Stimulated activated CD4-positive, alpha-beta T cell treated with anti-CD3 and anti-CD28 coated beads, TNF-alpha, amount 100 ng/mL, for 1 hour (primary cell): Measurements from ENCODE around the gene PFDN1.

Experiments used
- DNase-seq, 3 donors: peaks; one replicate each; pipeline ENCODE4 v3.0.0-alpha.2; 2020; ENCODE audit warnings: low read depth in 3 of 3, low spot score in 1 of 3

Gene PFDN1

GRCh38 chr5:140329739-140330481 lies 27.0 kb upstream of the PFDN1 start:
- no peak for DNase-seq

- no peak for DNase-seq
Observed at GRCh38 chr5:140328036-140328764, 25.3 kb upstream of the PFDN1 start.

- no peak for DNase-seq
Observed at GRCh38 chr5:140327589-140327988, 24.7 kb upstream of the PFDN1 start.

GRCh38 chr5:140325486-140325885 lies 22.6 kb upstream of the PFDN1 start:
- no peak for DNase-seq

GRCh38 chr5:140324617-140325241 lies 21.8 kb upstream of the PFDN1 start:
- no peak for DNase-seq

- no peak for DNase-seq
Observed at GRCh38 chr5:140324041-140324600, 21.2 kb upstream of the PFDN1 start.

- no peak for DNase-seq
Observed at GRCh38 chr5:140322751-140323731, 20.1 kb upstream of the PFDN1 start.

- no peak for DNase-seq
Observed at GRCh38 chr5:140321796-140322195, 18.9 kb upstream of the PFDN1 start.

- no peak for DNase-seq
Observed at GRCh38 chr5:140319833-140320232, 16.9 kb upstream of the PFDN1 start.

GRCh38 chr5:140318792-140319191 lies 15.9 kb upstream of the PFDN1 start:
- no peak for DNase-seq

- DNase-seq: no peak
Observed at GRCh38 chr5:140317859-140318258, 15.0 kb upstream of the PFDN1 start.

GRCh38 chr5:140312791-140313189 lies 9.9 kb upstream of the PFDN1 start:
- DNase-seq: no peak

- DNase-seq: no peak
Observed at GRCh38 chr5:140312067-140312790, 9.3 kb upstream of the PFDN1 start.

GRCh38 chr5:140311011-140311467 lies 8.1 kb upstream of the PFDN1 start:
- no peak for DNase-seq

- no peak for DNase-seq
Observed at GRCh38 chr5:140310434-140310833, 7.5 kb upstream of the PFDN1 start.

- no peak for DNase-seq
Observed at GRCh38 chr5:140309706-140310249, 6.9 kb upstream of the PFDN1 start.

- DNase-seq: no peak
Observed at GRCh38 chr5:140305471-140305870, 2.6 kb upstream of the PFDN1 start.

GRCh38 chr5:140303966-140304365 lies 1.1 kb upstream of the PFDN1 start:
- DNase-seq: no peak

GRCh38 chr5:140301136-140301535 lies 1.8 kb downstream of the PFDN1 start:
- no peak for DNase-seq

GRCh38 chr5:140299056-140299455 lies 3.8 kb downstream of the PFDN1 start:
- no peak for DNase-seq
